ENCODE results near the gene GRM8. TPM values are rescaled to one million over a fixed set of nuclear protein-coding genes. Genes with fewer than 3 reads are reported as not detected.

Gene GRM8
- total and polyA plus RNA-seq, 4 donors: 0.28 to 4.9 (median 2.8) TPM

GRCh38 chr7:126657137-126657536 is 595.6 kb downstream of the GRM8 start:
- WGBS: 42% methylated on average over 3 of the region's 3 CpGs
- TF ChIP-seq NR2F2 (IDR thresholded peaks at IDR 0.05) (no peak), ZBTB33 (IDR thresholded peaks at IDR 0.05) (no peak), EGR1 (IDR thresholded peaks at IDR 0.05; ENCODE audit: low read depth in 2 of 2) (no peak)

DNA sequence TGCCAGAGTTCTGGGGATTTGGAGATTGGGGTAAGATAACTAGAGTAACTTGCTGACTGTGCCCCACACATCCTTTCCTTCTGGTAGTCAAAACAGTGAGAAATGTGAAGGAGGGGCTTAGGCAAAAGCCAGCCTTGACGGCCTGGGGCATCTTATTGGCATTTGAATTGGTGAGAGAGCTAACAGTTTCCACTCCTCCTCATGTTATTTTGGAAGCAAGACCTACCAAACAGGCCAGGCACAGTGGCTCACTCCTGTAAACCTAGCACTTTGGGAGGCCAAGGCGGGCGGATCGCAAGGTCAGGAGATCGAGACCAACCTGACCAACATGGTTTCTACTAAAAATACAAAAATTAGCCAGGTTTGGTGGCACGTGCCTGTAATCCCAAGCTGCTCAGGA is 596.6 kb downstream of the GRM8 start:
- 93% methylated on average over 6 of the region's 6 CpGs for WGBS
- Histone ChIP-seq H3K4me1 (ENCODE audit: control insufficient read depth in 4 of 4, insufficient read depth in 4 of 4, low read length in 3 of 4) (no peaks in the 10 kb centered on the region), H3K36me3 (ENCODE audit: control insufficient read depth in 4 of 4, insufficient read depth in 3 of 4, low read depth in 1 of 4, low read length in 3 of 4) (no peaks in the 10 kb centered on the region), H3K9me3 (ENCODE audit: control insufficient read depth in 4 of 4, low read length in 3 of 4) (no peaks in the 10 kb centered on the region), H3K9ac (ENCODE audit: low read depth in 1 of 2, low read length in 2 of 2) (no peak overlapping the region), H3K27ac (ENCODE audit: low read depth in 1 of 2, low read length in 2 of 2) (no peak overlapping the region), H3K4me3 (ENCODE audit: low read depth in 1 of 3, low read length in 3 of 3) (no peak overlapping the region), H3K27me3 (ENCODE audit: control insufficient read depth in 4 of 4, insufficient read depth in 4 of 4, low read length in 3 of 4) (no peaks in the 10 kb centered on the region)
- DNase-seq (ENCODE audit: low spot score): no peak
- TF ChIP-seq ZBTB33 (IDR thresholded peaks at IDR 0.05) (no peak), REST (IDR thresholded peaks at IDR 0.05) (no peak), FOXA2 (IDR thresholded peaks at IDR 0.05) (no peak), JUND (IDR thresholded peaks at IDR 0.05) (no peak), NR2F2 (IDR thresholded peaks at IDR 0.05) (no peak), SP1 (IDR thresholded peaks at IDR 0.05) (no peak), EGR1 (IDR thresholded peaks at IDR 0.05; ENCODE audit: low read depth in 2 of 2) (no peak), HNF4G (IDR thresholded peaks at IDR 0.05) (no peak), MAX (IDR thresholded peaks at IDR 0.05) (no peak), YY1 (IDR thresholded peaks at IDR 0.05) (no peak), HNF4A (conservative IDR thresholded peaks at IDR 0.05) (no peak), TAF1 (conservative IDR thresholded peaks at IDR 0.05) (no peak), GABPA (IDR thresholded peaks at IDR 0.05 in 1 of 2, conservative IDR thresholded peaks at IDR 0.05 in 1 of 2) (no peak), FOXA1 (IDR thresholded peaks at IDR 0.05) (no peak)
- TF ChIP-seq, protein P1, sequence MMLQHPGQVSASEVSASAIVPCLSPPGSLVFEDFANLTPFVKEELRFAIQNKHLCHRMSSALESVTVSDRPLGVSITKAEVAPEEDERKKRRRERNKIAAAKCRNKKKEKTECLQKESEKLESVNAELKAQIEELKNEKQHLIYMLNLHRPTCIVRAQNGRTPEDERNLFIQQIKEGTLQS (IDR thresholded peaks at IDR 0.05): no peak
- TF ChIP-seq, protein P2, sequence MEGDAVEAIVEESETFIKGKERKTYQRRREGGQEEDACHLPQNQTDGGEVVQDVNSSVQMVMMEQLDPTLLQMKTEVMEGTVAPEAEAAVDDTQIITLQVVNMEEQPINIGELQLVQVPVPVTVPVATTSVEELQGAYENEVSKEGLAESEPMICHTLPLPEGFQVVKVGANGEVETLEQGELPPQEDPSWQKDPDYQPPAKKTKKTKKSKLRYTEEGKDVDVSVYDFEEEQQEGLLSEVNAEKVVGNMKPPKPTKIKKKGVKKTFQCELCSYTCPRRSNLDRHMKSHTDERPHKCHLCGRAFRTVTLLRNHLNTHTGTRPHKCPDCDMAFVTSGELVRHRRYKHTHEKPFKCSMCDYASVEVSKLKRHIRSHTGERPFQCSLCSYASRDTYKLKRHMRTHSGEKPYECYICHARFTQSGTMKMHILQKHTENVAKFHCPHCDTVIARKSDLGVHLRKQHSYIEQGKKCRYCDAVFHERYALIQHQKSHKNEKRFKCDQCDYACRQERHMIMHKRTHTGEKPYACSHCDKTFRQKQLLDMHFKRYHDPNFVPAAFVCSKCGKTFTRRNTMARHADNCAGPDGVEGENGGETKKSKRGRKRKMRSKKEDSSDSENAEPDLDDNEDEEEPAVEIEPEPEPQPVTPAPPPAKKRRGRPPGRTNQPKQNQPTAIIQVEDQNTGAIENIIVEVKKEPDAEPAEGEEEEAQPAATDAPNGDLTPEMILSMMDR (IDR thresholded peaks at IDR 0.05; ENCODE audit: low read depth, low read length, missing input control): no peak

More at GRCh38 chr7:126657137-126657536, 595.6 kb downstream of the GRM8 start:
- H3K36me3 ChIP-seq (ENCODE audit: control insufficient read depth in 4 of 4, insufficient read depth in 3 of 4, low read depth in 1 of 4, low read length in 3 of 4): no peaks in the 10 kb centered on the region
- no peak for DNase-seq (ENCODE audit: low spot score)
- no peaks in the 10 kb centered on the region for H3K27me3 ChIP-seq (ENCODE audit: control insufficient read depth in 4 of 4, insufficient read depth in 4 of 4, low read length in 3 of 4)
- no peak overlapping the region for H3K4me3 ChIP-seq (ENCODE audit: low read depth in 1 of 3, low read length in 3 of 3)
- H3K27ac ChIP-seq (ENCODE audit: low read depth in 1 of 2, low read length in 2 of 2): no peak overlapping the region
- no peaks in the 10 kb centered on the region for H3K4me1 ChIP-seq (ENCODE audit: control insufficient read depth in 4 of 4, insufficient read depth in 4 of 4, low read length in 3 of 4)
- no peak overlapping the region for H3K9ac ChIP-seq (ENCODE audit: low read depth in 1 of 2, low read length in 2 of 2)
- no peaks in the 10 kb centered on the region for H3K9me3 ChIP-seq (ENCODE audit: control insufficient read depth in 4 of 4, low read length in 3 of 4)
